ENCODE data around the gene REV3L.
"Not testable (repeated sequence)": the region's sequence is repeated elsewhere in the genome, so short reads cannot be mapped to it uniquely, and the experiment has no call there.

The REV3L gene

GRCh38 chr6:111357705-111358104 lies 125.3 kb downstream of the REV3L start:
- no peak for DNase-seq

- no peak for DNase-seq
Observed at GRCh38 chr6:111356551-111356950, 126.5 kb downstream of the REV3L start.

GRCh38 chr6:111354758-111355555 lies 128.1 kb downstream of the REV3L start:
- no peak for DNase-seq

GRCh38 chr6:111353912-111354462 lies 129.0 kb downstream of the REV3L start:
- DNase-seq = no peak

- DNase-seq = no peak
Observed at GRCh38 chr6:111347589-111347988, 135.4 kb downstream of the REV3L start.

- DNase-seq = no peak
Observed at GRCh38 chr6:111342913-111343312, 140.1 kb downstream of the REV3L start.

- no peak for DNase-seq
Observed at GRCh38 chr6:111339294-111339693, 143.7 kb downstream of the REV3L start.

- no peak for DNase-seq
Observed at GRCh38 chr6:111338843-111339242, 144.2 kb downstream of the REV3L start.

GRCh38 chr6:111337829-111338236 lies 145.2 kb downstream of the REV3L start:
- no peak for DNase-seq

GRCh38 chr6:111329882-111330633 lies 153.0 kb downstream of the REV3L start:
- no peak for DNase-seq

GRCh38 chr6:111326563-111326962 lies 156.5 kb downstream of the REV3L start:
- no peak for DNase-seq

- DNase-seq = no peak
Observed at GRCh38 chr6:111322145-111322544, 160.9 kb downstream of the REV3L start.

GRCh38 chr6:111307950-111308349 lies 175.1 kb downstream of the REV3L start:
- not testable (repeated sequence) for DNase-seq

GRCh38 chr6:111307275-111307858 lies 175.7 kb downstream of the REV3L start:
- no peak for DNase-seq

GRCh38 chr6:111306104-111306888 lies 176.7 kb downstream of the REV3L start:
- no peak for DNase-seq

- no peak for DNase-seq
Observed at GRCh38 chr6:111301946-111302345, 181.1 kb downstream of the REV3L start.

- DNase-seq = not testable (repeated sequence)
Observed at GRCh38 chr6:111300938-111301800, 181.8 kb downstream of the REV3L start.

GRCh38 chr6:111297776-111298175 lies 185.2 kb downstream of the REV3L start:
- no peak for DNase-seq

GRCh38 chr6:111294374-111294967 lies 188.5 kb downstream of the REV3L start:
- DNase-seq = no peak

- DNase-seq = no peak
Observed at GRCh38 chr6:111291336-111292259, 191.4 kb downstream of the REV3L start.
